PC-3 (cell line): ENCODE measurements around the gene RPP25. TPM values are rescaled to one million over a fixed set of nuclear protein-coding genes. Genes with fewer than 3 reads are reported as not detected.

ENCODE experiments used
- ATAC-seq: fragments of 200-7000 bp; cut with Tn5 transposase; 2 replicates; pipeline ENCODE4 v1.9.1; 2020; ENCODE audit warnings: mild to moderate bottlenecking, moderate library complexity
- BruUV-seq: library from RNA; stranded (reverse); fragments of 400-500 nt; replicated peaks from 2 replicates; lab custom pipeline; 2021; lab: Mats Ljungman, UMichigan
- CTCF ChIA-PET: fragments of 300-600 bp; sonication (Branson Sonifier 250); formaldehyde crosslinking; loops from one replicate; lab custom pipeline; 2022; ENCODE audit warnings: antibody characterized with exemption; lab: Charles Lee
- POLR2A ChIA-PET: fragments of 300-600 bp; sonication (Branson Sonifier 250); formaldehyde crosslinking; loops from one replicate; lab custom pipeline; 2022; ENCODE audit warnings: antibody characterized with exemption; ENCODE audit not compliant: unreplicated experiment; lab: Charles Lee
- DNase-seq: peaks from one replicate; pipeline ENCODE4 v3.0.0-alpha.2; 2015
- H2AFZ ChIP-seq: fragments of 300-600 bp; sonication (generic); 2 replicates; pipeline ENCODE4 v1.6.0; 2016; ENCODE audit warnings: antibody characterized with exemption, low read length
- H3F3A ChIP-seq: fragments of 300-600 bp; sonication (generic); one replicate; pipeline ENCODE4 v1.6.0; 2017; ENCODE audit warnings: antibody characterized with exemption, low read length, control low read depth, mild to moderate bottlenecking; ENCODE audit not compliant: unreplicated experiment
- H3K27ac ChIP-seq: fragments of 300-600 bp; sonication (generic); 2 replicates; pipeline ENCODE4 v1.5.1; 2016; ENCODE audit warnings: mild to moderate bottlenecking, low read length
- H3K27me3 ChIP-seq: fragments of 300-600 bp; sonication (generic); 2 replicates; pipeline ENCODE4 v1.6.1; 2016; ENCODE audit warnings: low read length, mixed read lengths
- H3K36me3 ChIP-seq: fragments of 300-600 bp; sonication (generic); 2 replicates; pipeline ENCODE4 v1.6.1; 2016; ENCODE audit warnings: low read depth, mixed run types, low read length, mixed read lengths
- H3K4me1 ChIP-seq: fragments of 300-600 bp; sonication (generic); 2 replicates; pipeline ENCODE4 v1.5.1; 2016; ENCODE audit warnings: low read length; ENCODE audit not compliant: insufficient read depth
- H3K4me2 ChIP-seq: fragments of 300-600 bp; sonication (generic); 2 replicates; pipeline ENCODE4 v1.6.0; 2016; ENCODE audit warnings: low read length
- H3K4me3 ChIP-seq: fragments of 300-600 bp; sonication (generic); 2 replicates; pipeline ENCODE4 v1.5.1; 2016; ENCODE audit warnings: mild to moderate bottlenecking, low read length, mixed read lengths
- H3K79me2 ChIP-seq: fragments of 300-600 bp; sonication (generic); 2 replicates; pipeline ENCODE4 v1.6.1; 2017; ENCODE audit warnings: low read length, mixed read lengths
- H3K9ac ChIP-seq: fragments of 300-600 bp; sonication (generic); 2 replicates; pipeline ENCODE4 v1.6.0; 2016; ENCODE audit warnings: mild to moderate bottlenecking, low read length
- H3K9me2 ChIP-seq: fragments of 300-600 bp; sonication (generic); replicated peaks from 2 replicates; pipeline ENCODE4 v1.6.1; 2016; ENCODE audit warnings: mixed run types, low read length, mixed read lengths
- H3K9me3 ChIP-seq: fragments of 300-600 bp; sonication (generic); 2 replicates; pipeline ENCODE4 v1.6.1; 2016; ENCODE audit warnings: low read length, mixed read lengths
- H4K20me1 ChIP-seq: fragments of 300-600 bp; sonication (generic); 2 replicates; pipeline ENCODE4 v1.6.1; 2016; ENCODE audit warnings: low read length, mixed read lengths
- EZH2 ChIP-seq: fragments of 300-600 bp; sonication (generic); IDR thresholded peaks from one replicate; pipeline ENCODE4 v1.6.1; 2017; ENCODE audit warnings: antibody characterized with exemption, mild to moderate bottlenecking, low read length; ENCODE audit not compliant: unreplicated experiment
- EZH2phosphoT487 ChIP-seq: fragments of 300-600 bp; sonication (generic); IDR thresholded peaks from 2 replicates; pipeline ENCODE4 v1.6.1; 2018; ENCODE audit warnings: mild to moderate bottlenecking, antibody characterized with exemption, low read length, borderline replicate concordance
- intact Hi-C: fragments of 100-400 bp; cut with micrococcal nuclease; formaldehyde crosslinking; loops from 2 replicates; pipeline ENCODE4 v1.9.0; 2023
- total RNA-seq: library from RNA; depleted of rRNA; stranded (reverse); fragments of >200 nt; gene quantifications from 2 replicates; pipeline ENCODE4 v1.2.3, GENCODE V29; 2014; rRNA removed
- TF ChIP-seq, protein P1 (sequence below): fragments of 300-600 bp; sonication (generic); conservative IDR thresholded peaks from 2 replicates; pipeline ENCODE4 v1.5.1; 2017; ENCODE audit warnings: antibody characterized with exemption, low read depth, mild to moderate bottlenecking, low read length

RPP25 gene
- total RNA-seq, 1 experiment from 2014 or later = 6.6 TPM

DNA sequence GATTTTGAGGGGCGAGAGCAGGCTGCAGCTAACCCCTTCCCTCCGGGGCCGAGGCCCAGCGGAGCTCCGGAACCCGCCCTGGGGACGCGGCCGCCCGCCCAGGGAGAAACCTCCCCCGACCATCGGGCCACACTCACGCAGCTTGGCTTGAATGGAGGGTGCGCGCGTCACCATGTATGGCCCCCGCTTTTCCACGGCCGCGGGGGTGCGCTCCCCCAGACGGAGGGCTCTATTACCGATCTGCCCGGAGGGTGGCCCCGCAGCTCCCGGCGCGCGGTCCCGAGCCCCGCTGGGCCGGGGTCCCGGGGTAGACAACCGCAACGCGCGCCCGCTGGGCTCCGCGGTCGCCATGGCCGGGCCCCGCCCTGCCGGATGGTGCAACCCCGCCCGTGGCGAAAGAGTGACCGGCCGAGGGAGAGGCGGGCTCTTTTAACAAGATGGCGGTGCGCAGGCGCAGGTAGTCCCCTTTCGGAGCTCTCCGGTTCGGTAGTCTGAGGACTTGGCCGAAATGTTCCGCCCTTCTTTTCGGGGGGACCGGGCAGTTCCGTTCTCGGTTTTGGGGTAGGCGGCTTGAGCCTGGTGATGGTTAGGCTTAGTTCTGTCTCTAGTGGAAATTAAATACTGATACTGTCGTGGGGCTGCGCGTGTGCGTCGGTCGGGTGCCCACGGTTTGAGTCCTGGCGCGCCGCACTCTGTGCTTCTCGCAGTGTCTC lies 50.0 kb downstream of the RPP25 start, which contains the start of gene FAM219B:
FAM219B (minus strand) TSS at position 402 of the 713 bp plus-strand sequence; CDS start at position 351, 51 bp downstream.
- Histone ChIP-seq H3K79me2 (peaks cover 21% of the 10 kb centered on the region), H4K20me1 (no peaks in the 10 kb centered on the region), H3K4me1 (peaks cover 23% of the 10 kb centered on the region), H3K27ac (peak within 1 kb of the TSS; percentile 58), H3K36me3 (peaks cover 4% of the 10 kb centered on the region; the same call in 1 of the 2 replicates), H3K4me2 (peak within 1 kb of the TSS; percentile 86), H3K9me3 (no peaks in the 10 kb centered on the region), H3K4me3 (peak within 1 kb of the TSS; percentile 92), H2AFZ (peak within 1 kb of the TSS; percentile 100), H3K27me3 (no peaks in the 10 kb centered on the region), H3K9me2 (no peaks in the 10 kb centered on the region), H3F3A (peaks cover 4% of the 10 kb centered on the region), H3K9ac (peak within 1 kb of the TSS; percentile 90)
- CTCF ChIA-PET = interaction anchor here (0.6 kb wide), 1 partner anchor 222 kb away, joined by 3 read pairs; no protein-coding TSS in a partner anchor
- no TSS peak for BruUV-seq
- no peak for TF ChIP-seq EZH2phosphoT487
- no peak for TF ChIP-seq EZH2
- TF ChIP-seq, protein P1, sequence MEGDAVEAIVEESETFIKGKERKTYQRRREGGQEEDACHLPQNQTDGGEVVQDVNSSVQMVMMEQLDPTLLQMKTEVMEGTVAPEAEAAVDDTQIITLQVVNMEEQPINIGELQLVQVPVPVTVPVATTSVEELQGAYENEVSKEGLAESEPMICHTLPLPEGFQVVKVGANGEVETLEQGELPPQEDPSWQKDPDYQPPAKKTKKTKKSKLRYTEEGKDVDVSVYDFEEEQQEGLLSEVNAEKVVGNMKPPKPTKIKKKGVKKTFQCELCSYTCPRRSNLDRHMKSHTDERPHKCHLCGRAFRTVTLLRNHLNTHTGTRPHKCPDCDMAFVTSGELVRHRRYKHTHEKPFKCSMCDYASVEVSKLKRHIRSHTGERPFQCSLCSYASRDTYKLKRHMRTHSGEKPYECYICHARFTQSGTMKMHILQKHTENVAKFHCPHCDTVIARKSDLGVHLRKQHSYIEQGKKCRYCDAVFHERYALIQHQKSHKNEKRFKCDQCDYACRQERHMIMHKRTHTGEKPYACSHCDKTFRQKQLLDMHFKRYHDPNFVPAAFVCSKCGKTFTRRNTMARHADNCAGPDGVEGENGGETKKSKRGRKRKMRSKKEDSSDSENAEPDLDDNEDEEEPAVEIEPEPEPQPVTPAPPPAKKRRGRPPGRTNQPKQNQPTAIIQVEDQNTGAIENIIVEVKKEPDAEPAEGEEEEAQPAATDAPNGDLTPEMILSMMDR = no peak
- intact Hi-C loops = loop anchor here (10.0 kb wide), 1 partner anchor 62 kb away; the partner anchor contains the start of gene ULK3
- POLR2A ChIA-PET = interaction anchor here (0.6 kb wide), 2 partner anchors 27 to 29 kb away, joined by 3 read pairs; no protein-coding TSS in a partner anchor
- DNase-seq = peak; percentile 83
- ATAC-seq = peak; percentile 86

DNA sequence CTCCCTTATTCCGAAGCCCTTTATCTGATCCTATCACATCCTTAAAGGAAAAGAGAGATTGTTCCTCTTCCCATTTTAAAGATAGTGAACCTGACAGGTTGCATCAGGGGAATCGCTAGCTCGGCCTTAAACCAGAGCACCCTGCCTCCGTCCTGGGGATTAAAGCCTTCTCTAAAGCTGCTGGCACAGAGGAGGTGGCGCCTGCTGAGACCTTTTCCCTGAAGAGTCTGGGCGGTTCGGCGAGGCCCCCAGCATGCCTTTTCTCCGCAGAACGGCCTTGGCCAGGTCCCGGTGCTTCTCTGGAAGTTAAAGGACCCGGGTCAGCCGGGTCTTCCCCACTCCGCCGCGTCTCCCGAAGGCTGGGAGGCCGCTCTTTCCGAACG lies 50.5 kb downstream of the RPP25 start:
- Histone ChIP-seq H3K4me1 (peaks cover 23% of the 10 kb centered on the region), H3K79me2 (peaks cover 21% of the 10 kb centered on the region), H3K4me2 (peak overlapping the region; percentile 86), H3K9me2 (no peaks in the 10 kb centered on the region), H3K4me3 (peak overlapping the region; percentile 92), H3K36me3 (peaks cover 4% of the 10 kb centered on the region; the same call in 1 of the 2 replicates), H4K20me1 (no peaks in the 10 kb centered on the region), H3K9ac (peak overlapping the region; percentile 90), H3K27me3 (no peaks in the 10 kb centered on the region), H3K9me3 (no peaks in the 10 kb centered on the region), H3F3A (peaks cover 4% of the 10 kb centered on the region), H3K27ac (peak overlapping the region; percentile 58), H2AFZ (peak overlapping the region; percentile 100)
- TF ChIP-seq EZH2 = no peak
- TF ChIP-seq EZH2phosphoT487 = no peak
- TF ChIP-seq, protein P1 = no peak
- BruUV-seq = TSS peak; percentile 41
- ChIA-PET POLR2A (interaction anchor here (0.6 kb wide), 1 partner anchor 27 kb away, joined by 3 read pairs; no protein-coding TSS in a partner anchor), CTCF (no interaction called here)
- intact Hi-C loops = loop anchor here (10.0 kb wide), 1 partner anchor 61 kb away; the partner anchor contains the start of gene ULK3
- ATAC-seq (peak; percentile 42), DNase-seq (peak; percentile 24)

Other genes with a start within 250 kb of the RPP25 start
- gene CYP1A1, start 231.2 kb downstream of the RPP25 start, total RNA-seq = 2.3 and 2.5 TPM in 2 replicates
- gene CYP1A2, start 207.9 kb downstream of the RPP25 start, total RNA-seq = not detected in 2 replicates
- 38.0 and 50.3 TPM in 2 replicates for gene CSK, start 174.7 kb downstream of the RPP25 start, total RNA-seq
- not detected in 2 replicates for gene LMAN1L, start 143.9 kb downstream of the RPP25 start, total RNA-seq
- gene CPLX3, start 130.1 kb downstream of the RPP25 start, total RNA-seq = not detected in 2 replicates
- 20.3 and 29.7 TPM in 2 replicates for gene ULK3, start 113.6 kb downstream of the RPP25 start, total RNA-seq
- gene SCAMP2, start 83.4 kb downstream of the RPP25 start, total RNA-seq = 30.1 and 39.1 TPM in 2 replicates
- gene MPI, start 66.7 kb downstream of the RPP25 start, total RNA-seq = 30.6 and 35.2 TPM in 2 replicates
- 23.8 and 24.3 TPM in 2 replicates for gene FAM219B, start 49.9 kb downstream of the RPP25 start, total RNA-seq
- 109 and 145 TPM in 2 replicates for gene COX5A, start 18.7 kb downstream of the RPP25 start, total RNA-seq
- 7.0 and 9.0 TPM in 2 replicates for gene SCAMP5, start 38.8 kb upstream of the RPP25 start, total RNA-seq
- gene PPCDC, start 66.8 kb upstream of the RPP25 start, total RNA-seq = 31.0 and 31.5 TPM in 2 replicates
- gene C15orf39, start 245.1 kb upstream of the RPP25 start, total RNA-seq = 23.8 and 31.0 TPM in 2 replicates